ENCODE results near the gene AQP12A.

DNA sequence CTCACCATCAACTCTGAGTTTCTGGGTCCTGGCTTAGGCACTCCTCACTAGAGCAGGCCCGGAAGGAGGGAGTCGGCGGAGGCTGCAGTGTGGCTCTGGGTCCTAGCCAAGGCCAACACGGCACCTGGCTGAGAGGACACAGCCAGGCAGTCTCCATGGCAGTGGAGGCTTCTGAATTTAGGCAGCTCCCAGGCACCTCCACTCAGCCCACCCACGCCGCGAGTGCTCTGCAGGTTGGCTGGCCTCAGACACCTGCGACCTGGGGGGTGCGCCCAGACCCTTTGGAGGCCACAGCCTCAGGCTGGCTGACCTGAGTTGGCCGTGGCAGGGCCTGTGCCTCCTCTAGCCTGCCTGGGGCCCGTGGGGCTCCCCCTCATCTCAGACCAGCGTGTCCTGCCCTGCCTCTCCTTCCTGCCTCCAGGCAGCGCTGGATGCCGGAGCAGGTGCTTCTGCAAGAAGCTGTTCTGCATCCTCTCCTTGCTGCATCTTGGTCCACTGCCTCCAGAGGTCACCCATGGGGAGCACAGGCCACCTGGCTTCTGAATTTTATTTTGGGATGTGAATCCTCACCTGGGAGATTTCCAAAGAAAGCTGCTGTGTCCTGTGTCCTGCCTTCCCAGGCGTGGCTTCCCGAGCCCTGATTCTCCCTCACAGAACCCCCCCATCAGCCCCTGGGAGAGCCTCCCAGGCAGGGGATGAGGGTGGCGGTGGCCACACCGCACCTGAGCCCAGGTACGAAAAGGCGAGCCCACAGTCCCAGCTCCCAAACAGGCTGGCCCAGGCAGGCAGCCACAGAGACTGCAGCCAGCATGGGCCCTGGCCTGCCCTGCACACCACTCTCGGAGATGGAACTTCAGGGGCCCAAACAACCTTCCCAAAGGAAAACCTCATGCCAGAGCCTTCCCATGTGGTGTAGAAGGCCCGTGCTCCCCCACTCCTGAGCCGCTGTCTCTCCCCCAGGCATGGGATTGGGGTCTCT, 23.4 kb downstream of the AQP12A start:
- TF ChIP-seq, protein P1, sequence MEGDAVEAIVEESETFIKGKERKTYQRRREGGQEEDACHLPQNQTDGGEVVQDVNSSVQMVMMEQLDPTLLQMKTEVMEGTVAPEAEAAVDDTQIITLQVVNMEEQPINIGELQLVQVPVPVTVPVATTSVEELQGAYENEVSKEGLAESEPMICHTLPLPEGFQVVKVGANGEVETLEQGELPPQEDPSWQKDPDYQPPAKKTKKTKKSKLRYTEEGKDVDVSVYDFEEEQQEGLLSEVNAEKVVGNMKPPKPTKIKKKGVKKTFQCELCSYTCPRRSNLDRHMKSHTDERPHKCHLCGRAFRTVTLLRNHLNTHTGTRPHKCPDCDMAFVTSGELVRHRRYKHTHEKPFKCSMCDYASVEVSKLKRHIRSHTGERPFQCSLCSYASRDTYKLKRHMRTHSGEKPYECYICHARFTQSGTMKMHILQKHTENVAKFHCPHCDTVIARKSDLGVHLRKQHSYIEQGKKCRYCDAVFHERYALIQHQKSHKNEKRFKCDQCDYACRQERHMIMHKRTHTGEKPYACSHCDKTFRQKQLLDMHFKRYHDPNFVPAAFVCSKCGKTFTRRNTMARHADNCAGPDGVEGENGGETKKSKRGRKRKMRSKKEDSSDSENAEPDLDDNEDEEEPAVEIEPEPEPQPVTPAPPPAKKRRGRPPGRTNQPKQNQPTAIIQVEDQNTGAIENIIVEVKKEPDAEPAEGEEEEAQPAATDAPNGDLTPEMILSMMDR (IDR thresholded peaks at IDR 0.05; ENCODE audit: borderline replicate concordance, extremely low read depth, low read length, poor library complexity, severe bottlenecking): no peak
- no peak for TF ChIP-seq EZH2 (IDR thresholded peaks at IDR 0.05; ENCODE audit: borderline replicate concordance, low read depth, low read length, severe bottlenecking)
